Measurements from ENCODE around the gene GALNT18. TPM values are rescaled to one million over a fixed set of nuclear protein-coding genes. Genes with fewer than 3 reads are reported as not detected.

GALNT18 gene
- total RNA-seq, 2 donors from 2014 or later, result 2.4 to 2.5 TPM

GRCh38 chr11:11567936-11568650 is 53.7 kb downstream of the GALNT18 start:
- Mint-ChIP-seq H3K4me1 (ENCODE audit: low read depth) (peaks cover 39% of the 10 kb centered on the region), H3K36me3 (ENCODE audit: insufficient read depth in 2 of 2) (no peaks in the 10 kb centered on the region), H3K9me3 (no peaks in the 10 kb centered on the region), H3K4me3 (peak overlapping the region in 1 of 2 donors; percentile 27), H3K27ac (peak overlapping the region; percentile 23), H3K27me3 (ENCODE audit: low read depth) (peaks cover 15% of the 10 kb centered on the region)
- DNase-seq (peak; percentile 21 to 64), ATAC-seq (replicated peaks in 1 of 2) (peak; percentile 74 to 83)

- H3K27ac Mint-ChIP-seq, result no peak overlapping the region
- no peak for ATAC-seq (replicated peaks in 1 of 2)
Measured at GRCh38 chr11:11565636-11566035, 56.2 kb downstream of the GALNT18 start.

GRCh38 chr11:11563200-11563975 is 58.4 kb downstream of the GALNT18 start:
- Mint-ChIP-seq H3K4me1 (ENCODE audit: low read depth) (peaks cover 9% of the 10 kb centered on the region), H3K9me3 (peaks cover 5 to 6% of the 10 kb centered on the region in 2 donors), H3K27me3 (ENCODE audit: low read depth) (peaks cover 15% of the 10 kb centered on the region), H3K27ac (no peak overlapping the region), H3K4me3 (no peak overlapping the region), H3K36me3 (ENCODE audit: insufficient read depth in 2 of 2) (no peaks in the 10 kb centered on the region)
- ATAC-seq (replicated peaks in 1 of 2), result no peak
- no peak for DNase-seq

More at GRCh38 chr11:11565636-11566035, 56.2 kb downstream of the GALNT18 start:
- Mint-ChIP-seq H3K9me3 (no peaks in the 10 kb centered on the region), H3K27me3 (ENCODE audit: low read depth) (peaks cover 13% of the 10 kb centered on the region), H3K4me3 (no peak overlapping the region), H3K4me1 (ENCODE audit: low read depth) (peaks cover 30% of the 10 kb centered on the region), H3K36me3 (ENCODE audit: insufficient read depth in 2 of 2) (no peaks in the 10 kb centered on the region)
- no peak for DNase-seq

GRCh38 chr11:11561991-11562390 is 59.8 kb downstream of the GALNT18 start:
- Mint-ChIP-seq H3K9me3 (peaks cover 5 to 6% of the 10 kb centered on the region in 2 donors), H3K27ac (no peak overlapping the region), H3K4me1 (ENCODE audit: low read depth) (no peaks in the 10 kb centered on the region), H3K4me3 (no peak overlapping the region), H3K36me3 (ENCODE audit: insufficient read depth in 2 of 2) (no peaks in the 10 kb centered on the region), H3K27me3 (ENCODE audit: low read depth) (peaks cover 15% of the 10 kb centered on the region)
- no peak for ATAC-seq (replicated peaks in 1 of 2)
- DNase-seq, result no peak

- H3K27me3 Mint-ChIP-seq (ENCODE audit: low read depth), result peaks cover 7% of the 10 kb centered on the region
Measured at GRCh38 chr11:11558826-11559225, 63.0 kb downstream of the GALNT18 start.

GRCh38 chr11:11558396-11558795 is 63.4 kb downstream of the GALNT18 start:
- DNase-seq (no peak), ATAC-seq (replicated peaks in 1 of 2) (no peak)
- Mint-ChIP-seq H3K36me3 (ENCODE audit: insufficient read depth in 2 of 2) (no peaks in the 10 kb centered on the region), H3K4me1 (ENCODE audit: low read depth) (no peaks in the 10 kb centered on the region), H3K27ac (no peak overlapping the region), H3K27me3 (ENCODE audit: low read depth) (peaks cover 7% of the 10 kb centered on the region), H3K4me3 (no peak overlapping the region), H3K9me3 (peaks cover 5 to 6% of the 10 kb centered on the region in 2 donors)

More at GRCh38 chr11:11558826-11559225, 63.0 kb downstream of the GALNT18 start:
- H3K27ac Mint-ChIP-seq, result no peak overlapping the region
- ATAC-seq (replicated peaks in 1 of 2), result no peak
- peaks cover 5 to 6% of the 10 kb centered on the region in 2 donors for H3K9me3 Mint-ChIP-seq
- H3K4me1 Mint-ChIP-seq (ENCODE audit: low read depth), result no peaks in the 10 kb centered on the region
- H3K36me3 Mint-ChIP-seq (ENCODE audit: insufficient read depth in 2 of 2), result no peaks in the 10 kb centered on the region
- no peak overlapping the region for H3K4me3 Mint-ChIP-seq
- DNase-seq, result no peak

DNA sequence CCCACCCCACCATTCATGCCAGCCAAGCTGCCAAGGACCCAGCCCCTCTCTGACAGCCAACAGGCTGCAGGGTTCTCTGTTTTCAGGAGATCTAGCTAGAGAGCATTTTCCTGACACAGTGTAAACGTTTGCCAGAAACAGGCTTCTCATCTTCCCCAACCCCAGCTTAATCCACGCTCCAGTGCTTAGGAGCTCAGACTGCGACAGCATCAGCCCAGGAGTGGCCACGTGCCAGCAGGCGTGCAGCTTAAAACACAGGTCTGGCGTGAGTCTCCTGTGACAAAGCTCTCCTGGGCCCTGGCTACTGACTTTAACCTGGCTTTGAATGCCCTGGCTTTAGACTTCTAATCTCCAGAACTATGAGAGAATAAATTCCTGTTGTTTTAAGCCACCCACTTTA is 66.6 kb downstream of the GALNT18 start:
- no peak for ATAC-seq (replicated peaks in 1 of 2)
- H3K27ac Mint-ChIP-seq, result no peak overlapping the region
- no peaks in the 10 kb centered on the region for H3K4me1 Mint-ChIP-seq (ENCODE audit: low read depth)
- H3K9me3 Mint-ChIP-seq, result peaks cover 5 to 6% of the 10 kb centered on the region in 2 donors
- no peak for DNase-seq
- H3K36me3 Mint-ChIP-seq (ENCODE audit: insufficient read depth in 2 of 2), result no peaks in the 10 kb centered on the region
- peaks cover 7% of the 10 kb centered on the region for H3K27me3 Mint-ChIP-seq (ENCODE audit: low read depth)
- no peak overlapping the region for H3K4me3 Mint-ChIP-seq

DNA sequence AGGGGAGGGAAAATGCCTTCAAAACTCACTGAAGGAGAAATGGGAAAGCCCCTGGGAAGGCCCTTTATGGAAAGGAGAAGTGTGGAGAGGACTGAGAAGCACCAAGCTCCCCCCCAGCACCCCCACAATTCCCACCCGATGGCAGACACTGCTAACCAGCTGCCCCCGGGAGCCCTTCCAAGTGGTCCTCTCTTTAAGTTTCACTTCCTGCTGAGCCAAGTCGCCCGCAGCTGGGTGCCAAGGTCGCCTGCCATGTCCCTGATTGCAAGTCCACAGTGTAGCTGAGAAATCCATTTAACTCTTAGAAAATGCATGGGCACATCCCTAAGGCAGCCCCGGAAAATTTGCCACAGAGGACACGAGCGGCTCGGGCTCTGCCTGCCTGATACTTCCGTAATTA is 68.2 kb downstream of the GALNT18 start:
- no peak for ATAC-seq (replicated peaks in 1 of 2)
- DNase-seq, result no peak
- no peaks in the 10 kb centered on the region for H3K9me3 Mint-ChIP-seq
- no peak overlapping the region for H3K27ac Mint-ChIP-seq
- no peak overlapping the region for H3K4me3 Mint-ChIP-seq
- H3K4me1 Mint-ChIP-seq (ENCODE audit: low read depth), result no peaks in the 10 kb centered on the region
- H3K36me3 Mint-ChIP-seq (ENCODE audit: insufficient read depth in 2 of 2), result no peaks in the 10 kb centered on the region
- H3K27me3 Mint-ChIP-seq (ENCODE audit: low read depth), result no peaks in the 10 kb centered on the region

GRCh38 chr11:11552529-11553087 is 69.2 kb downstream of the GALNT18 start:
- Mint-ChIP-seq H3K27ac (no peak overlapping the region), H3K9me3 (no peaks in the 10 kb centered on the region), H3K4me3 (no peak overlapping the region), H3K27me3 (ENCODE audit: low read depth) (no peaks in the 10 kb centered on the region), H3K4me1 (ENCODE audit: low read depth) (no peaks in the 10 kb centered on the region), H3K36me3 (ENCODE audit: insufficient read depth in 2 of 2) (no peaks in the 10 kb centered on the region)
- no peak for ATAC-seq (replicated peaks in 1 of 2)
- no peak for DNase-seq

GRCh38 chr11:11550534-11550933 is 71.3 kb downstream of the GALNT18 start:
- Mint-ChIP-seq H3K36me3 (ENCODE audit: insufficient read depth in 2 of 2) (no peaks in the 10 kb centered on the region), H3K27me3 (ENCODE audit: low read depth) (no peaks in the 10 kb centered on the region), H3K9me3 (no peaks in the 10 kb centered on the region), H3K4me3 (no peak overlapping the region), H3K27ac (no peak overlapping the region), H3K4me1 (ENCODE audit: low read depth) (no peaks in the 10 kb centered on the region)
- ATAC-seq (replicated peaks in 1 of 2) (no peak), DNase-seq (no peak)

GRCh38 chr11:11545285-11546275 is 76.2 kb downstream of the GALNT18 start:
- ATAC-seq (replicated peaks in 1 of 2) (no peak), DNase-seq (no peak)
- no peak overlapping the region for H3K4me3 Mint-ChIP-seq
- no peaks in the 10 kb centered on the region for H3K9me3 Mint-ChIP-seq
- H3K36me3 Mint-ChIP-seq (ENCODE audit: insufficient read depth in 2 of 2), result no peaks in the 10 kb centered on the region
- no peak overlapping the region for H3K27ac Mint-ChIP-seq
- no peaks in the 10 kb centered on the region for H3K4me1 Mint-ChIP-seq (ENCODE audit: low read depth)
- H3K27me3 Mint-ChIP-seq (ENCODE audit: low read depth), result no peaks in the 10 kb centered on the region

GRCh38 chr11:11543656-11544055 is 78.1 kb downstream of the GALNT18 start:
- ATAC-seq (replicated peaks in 1 of 2) (no peak), DNase-seq (no peak)
- H3K27me3 Mint-ChIP-seq (ENCODE audit: low read depth), result no peaks in the 10 kb centered on the region
- H3K4me3 Mint-ChIP-seq, result no peak overlapping the region
- no peaks in the 10 kb centered on the region for H3K36me3 Mint-ChIP-seq (ENCODE audit: insufficient read depth in 2 of 2)
- H3K27ac Mint-ChIP-seq, result no peak overlapping the region
- no peaks in the 10 kb centered on the region for H3K9me3 Mint-ChIP-seq
- H3K4me1 Mint-ChIP-seq (ENCODE audit: low read depth), result no peaks in the 10 kb centered on the region

Measured in activated T-cell treated with anti-CD3 and anti-CD28 coated beads, Interleukin-2, amount 50 U/mL, for 72 hours (primary cell).